ENCODE data around the gene MSH2.
A peak's percentile ranks its signal among the peaks of the same experiment; 100 is the strongest.
"Not testable (repeated sequence)": the region's sequence is repeated elsewhere in the genome, so short reads cannot be mapped to it uniquely, and the experiment has no call there.

MSH2 gene

GRCh38 chr2:47405757-47406156 is 2.8 kb downstream of the MSH2 start:
- TF ChIP-seq ESRRG (CRISPR knock-in tag; IDR thresholded peaks at IDR 0.05) = no peak
- no peak for TF ChIP-seq TOX (CRISPR knock-in tag; IDR thresholded peaks at IDR 0.05; ENCODE audit: borderline replicate concordance)
- TF ChIP-seq CSRNP3 (CRISPR knock-in tag; IDR thresholded peaks at IDR 0.05) = no peak
- no peak for TF ChIP-seq CSDC2 (CRISPR knock-in tag; IDR thresholded peaks at IDR 0.05)
- no peak for TF ChIP-seq ZNF8 (CRISPR knock-in tag; IDR thresholded peaks at IDR 0.05)
- no peak for TF ChIP-seq ZNF565 (CRISPR knock-in tag; conservative IDR thresholded peaks at IDR 0.05; ENCODE audit: low read depth)
- TF ChIP-seq ZC3H10 (CRISPR knock-in tag; IDR thresholded peaks at IDR 0.05) = no peak
- TF ChIP-seq PATZ1 (CRISPR knock-in tag; IDR thresholded peaks at IDR 0.05; ENCODE audit: borderline replicate concordance) = no peak
- no peak for TF ChIP-seq SNAI2 (CRISPR knock-in tag; IDR thresholded peaks at IDR 0.05)
- no peak for TF ChIP-seq RARB (CRISPR knock-in tag; IDR thresholded peaks at IDR 0.05)
- no peak for TF ChIP-seq ISL1 (CRISPR knock-in tag; IDR thresholded peaks at IDR 0.05)
- no peak for TF ChIP-seq ZFP3 (CRISPR knock-in tag; IDR thresholded peaks at IDR 0.05)
- no peak for TF ChIP-seq TCF4 (CRISPR knock-in tag; IDR thresholded peaks at IDR 0.05; ENCODE audit: borderline replicate concordance)
- TF ChIP-seq GLIS3 (CRISPR knock-in tag; IDR thresholded peaks at IDR 0.05) = no peak
- no peak for TF ChIP-seq PPARA (CRISPR knock-in tag; IDR thresholded peaks at IDR 0.05; ENCODE audit: borderline replicate concordance)
- TF ChIP-seq POU6F1 (CRISPR knock-in tag; IDR thresholded peaks at IDR 0.05; ENCODE audit: borderline replicate concordance, low read depth) = no peak
- no peak for TF ChIP-seq ARNTL (CRISPR knock-in tag; IDR thresholded peaks at IDR 0.05; ENCODE audit: borderline replicate concordance, low read depth)
- TF ChIP-seq ZNF70 (CRISPR knock-in tag; IDR thresholded peaks at IDR 0.05) = no peak
- no peak for TF ChIP-seq OSR1 (CRISPR knock-in tag; IDR thresholded peaks at IDR 0.05)
- TF ChIP-seq BACH2 (CRISPR knock-in tag; IDR thresholded peaks at IDR 0.05; ENCODE audit: borderline replicate concordance) = no peak
- ATAC-seq = no peak

GRCh38 chr2:47406649-47407330 is 3.8 kb downstream of the MSH2 start:
- not testable (repeated sequence) for ATAC-seq

GRCh38 chr2:47407976-47408375 is 5.0 kb downstream of the MSH2 start:
- ATAC-seq = not testable (repeated sequence)

- TF ChIP-seq TOX (CRISPR knock-in tag; IDR thresholded peaks at IDR 0.05; ENCODE audit: borderline replicate concordance) (no peak), ARNTL (CRISPR knock-in tag; IDR thresholded peaks at IDR 0.05; ENCODE audit: borderline replicate concordance, low read depth) (no peak), ZNF70 (CRISPR knock-in tag; IDR thresholded peaks at IDR 0.05) (no peak), PPARA (CRISPR knock-in tag; IDR thresholded peaks at IDR 0.05; ENCODE audit: borderline replicate concordance) (no peak), TCF4 (CRISPR knock-in tag; IDR thresholded peaks at IDR 0.05; ENCODE audit: borderline replicate concordance) (no peak), ZC3H10 (CRISPR knock-in tag; IDR thresholded peaks at IDR 0.05) (no peak)
- ATAC-seq = peak; percentile 46; the same call in 2 of the 3 replicates
Measured at GRCh38 chr2:47414682-47415458, 11.9 kb downstream of the MSH2 start.

GRCh38 chr2:47420214-47420613 is 17.3 kb downstream of the MSH2 start:
- no peak for TF ChIP-seq ZNF8 (CRISPR knock-in tag; IDR thresholded peaks at IDR 0.05)
- no peak for TF ChIP-seq ARNTL (CRISPR knock-in tag; IDR thresholded peaks at IDR 0.05; ENCODE audit: borderline replicate concordance, low read depth)
- TF ChIP-seq ZFP30 (CRISPR knock-in tag; IDR thresholded peaks at IDR 0.05) = no peak
- no peak for TF ChIP-seq ESRRG (CRISPR knock-in tag; IDR thresholded peaks at IDR 0.05)
- TF ChIP-seq CSRNP3 (CRISPR knock-in tag; IDR thresholded peaks at IDR 0.05) = no peak
- TF ChIP-seq OSR1 (CRISPR knock-in tag; IDR thresholded peaks at IDR 0.05) = no peak
- TF ChIP-seq ZC3H10 (CRISPR knock-in tag; IDR thresholded peaks at IDR 0.05) = no peak
- no peak for TF ChIP-seq BACH2 (CRISPR knock-in tag; IDR thresholded peaks at IDR 0.05; ENCODE audit: borderline replicate concordance)
- TF ChIP-seq ISL1 (CRISPR knock-in tag; IDR thresholded peaks at IDR 0.05) = no peak
- no peak for TF ChIP-seq GLIS3 (CRISPR knock-in tag; IDR thresholded peaks at IDR 0.05)
- TF ChIP-seq TCF4 (CRISPR knock-in tag; IDR thresholded peaks at IDR 0.05; ENCODE audit: borderline replicate concordance) = no peak
- no peak for TF ChIP-seq TSHZ2 (CRISPR knock-in tag; IDR thresholded peaks at IDR 0.05)
- TF ChIP-seq ZNF565 (CRISPR knock-in tag; conservative IDR thresholded peaks at IDR 0.05; ENCODE audit: low read depth) = no peak
- no peak for TF ChIP-seq ZFP3 (CRISPR knock-in tag; IDR thresholded peaks at IDR 0.05)
- no peak for ATAC-seq

- not testable (repeated sequence) for ATAC-seq
Measured at GRCh38 chr2:47420683-47421082, 17.7 kb downstream of the MSH2 start.

All from SK-N-SH treated with all-trans-retinoic acid at 6 μM for 48 hours (cell line).